SK-N-SH (cell line): ENCODE data around the gene RNF214.

Experiments used
- ELF1 ChIP-seq: IDR thresholded peaks from 2 replicates; pipeline ENCODE4 v1.4.0; 2012
- EP300 ChIP-seq, 2 experiments: IDR thresholded peaks; 2 replicates each; pipeline versions ENCODE4 v1.4.0 to v1.6.1; 2012; ENCODE audit warnings: borderline replicate concordance in 1 of 2, low read depth in 1 of 2, low read length in 1 of 2

DNA sequence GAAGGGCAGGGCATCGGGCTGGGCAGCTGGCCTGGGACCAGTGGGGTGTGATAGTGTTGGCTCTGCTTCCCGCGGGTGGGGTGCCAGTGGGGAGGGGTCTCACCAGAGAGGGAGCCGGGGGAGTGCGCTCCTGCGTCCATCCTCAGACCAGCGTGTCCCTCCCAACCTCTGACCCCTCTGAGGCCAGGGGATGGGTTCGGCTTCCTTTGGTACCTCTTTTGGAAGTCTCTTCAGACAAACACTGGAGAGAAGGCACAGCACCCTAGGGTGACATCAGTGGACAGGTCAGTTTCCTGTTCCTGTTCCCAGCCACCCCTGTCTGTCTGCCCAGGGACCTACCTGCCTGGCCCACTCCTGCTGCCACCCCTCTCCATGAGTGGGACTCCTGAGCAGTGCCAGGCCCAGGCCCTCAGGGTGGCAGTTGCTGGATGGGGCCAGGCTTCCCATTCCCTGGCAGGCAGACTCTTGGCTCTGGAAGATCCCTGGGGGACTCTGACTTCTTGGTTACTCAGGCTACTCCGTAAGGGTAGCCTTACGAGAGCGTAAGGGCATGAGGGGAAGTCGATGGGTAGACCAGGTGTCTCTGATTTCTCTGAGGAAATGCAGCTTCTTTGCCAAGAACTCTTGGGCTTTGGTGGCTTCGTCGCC, 30.7 kb upstream of the RNF214 start:
- TF ChIP-seq ELF1 (no peak), EP300 (IDR thresholded peaks at IDR 0.05; ENCODE audit: borderline replicate concordance in 1 of 2, low read depth in 1 of 2, low read length in 1 of 2) (no peak)
